Right ventricle myocardium superior (tissue), 1 donor: ENCODE measurements around the gene COL5A1. TPM values are rescaled to one million over a fixed set of nuclear protein-coding genes. Genes with fewer than 3 reads are reported as not detected.

Experiments used
- ATAC-seq: fragments of 200-7000 bp; cut with Tn5 transposase; one replicate; pipeline ENCODE4 v1.9.1; 2020; ENCODE audit warnings: mild to moderate bottlenecking; ENCODE audit not compliant: poor library complexity
- DNase-seq: peaks from one replicate; pipeline ENCODE4 v3.0.0-alpha.2; 2020
- intact Hi-C: fragments of 100-400 bp; cut with DNase I; formaldehyde crosslinking; loops from one replicate; pipeline ENCODE4 v1.11.2; 2022
- total RNA-seq: library from RNA; stranded (reverse); fragmentation: NEBNext Ultra II Directional; extraction: Animal tissue kit (Norgen Biotek cat#: 25700); gene quantifications from one replicate; pipeline ENCODE4 v1.2.1, GENCODE V29; 2021
- donor health status: DM: no; HTN: yes; CAD: no; lungs with severe emphysema.

The COL5A1 gene
- total RNA-seq, 1 donor from 2014 or later, result 12.7 TPM

DNA sequence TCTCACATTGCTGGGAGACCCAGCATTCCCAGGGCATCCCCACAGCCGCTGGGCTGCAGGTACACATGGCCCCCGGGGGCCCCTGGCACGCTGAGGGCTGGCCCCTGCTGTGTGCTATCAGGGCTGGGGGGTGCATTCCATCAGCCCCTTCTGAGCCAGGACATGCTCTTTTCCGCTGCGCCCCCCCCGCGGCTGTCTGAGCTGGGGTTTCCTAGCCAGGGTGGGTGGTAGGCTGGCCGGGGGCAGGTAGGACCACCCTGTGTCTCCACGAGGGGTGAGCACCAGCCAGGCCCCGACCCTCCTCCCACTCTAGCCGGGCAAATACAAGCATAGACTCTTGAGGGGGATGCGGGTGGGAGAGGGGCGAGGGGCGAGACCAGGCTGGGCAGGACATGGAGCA lies 180.9 kb downstream of the COL5A1 start:
- ATAC-seq, result no peak
- intact Hi-C loops, result no loop called here
- no peak for DNase-seq

DNA sequence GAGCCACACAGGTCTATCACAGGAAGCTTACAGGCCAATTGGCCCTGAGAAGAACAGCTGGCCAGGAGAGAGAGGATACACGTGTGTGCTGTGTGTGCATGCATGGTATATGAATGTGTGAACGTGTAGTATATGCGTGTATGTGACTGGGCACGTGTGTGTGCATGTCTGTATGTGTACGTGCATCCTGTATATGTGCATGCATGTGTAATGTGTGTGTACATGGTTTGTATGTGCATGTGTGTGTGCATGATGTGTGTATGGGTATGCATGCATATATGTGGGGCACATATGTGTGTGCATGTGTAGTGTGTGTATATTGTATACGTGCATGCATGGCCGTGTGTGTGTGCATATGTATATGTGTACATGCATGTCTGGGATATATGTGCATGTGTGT lies 182.0 kb downstream of the COL5A1 start:
- no peak for ATAC-seq
- intact Hi-C loops, result no loop called here
- DNase-seq, result no peak

DNA sequence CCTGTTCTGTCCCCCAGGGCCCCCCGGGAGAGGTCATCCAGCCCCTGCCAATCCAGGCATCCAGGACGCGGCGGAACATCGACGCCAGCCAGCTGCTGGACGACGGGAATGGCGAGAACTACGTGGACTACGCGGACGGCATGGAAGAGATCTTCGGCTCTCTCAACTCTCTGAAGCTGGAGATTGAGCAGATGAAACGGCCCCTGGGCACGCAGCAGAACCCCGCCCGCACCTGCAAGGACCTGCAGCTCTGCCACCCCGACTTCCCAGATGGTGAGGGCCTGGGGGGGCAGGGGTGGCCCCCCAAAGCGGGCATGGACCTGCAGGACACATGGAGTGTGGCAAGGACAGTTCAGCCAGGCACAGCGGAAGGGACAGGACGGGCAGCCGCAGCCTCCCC lies 183.0 kb downstream of the COL5A1 start:
- ATAC-seq (no peak), DNase-seq (no peak)
- intact Hi-C loops, result no loop called here

DNA sequence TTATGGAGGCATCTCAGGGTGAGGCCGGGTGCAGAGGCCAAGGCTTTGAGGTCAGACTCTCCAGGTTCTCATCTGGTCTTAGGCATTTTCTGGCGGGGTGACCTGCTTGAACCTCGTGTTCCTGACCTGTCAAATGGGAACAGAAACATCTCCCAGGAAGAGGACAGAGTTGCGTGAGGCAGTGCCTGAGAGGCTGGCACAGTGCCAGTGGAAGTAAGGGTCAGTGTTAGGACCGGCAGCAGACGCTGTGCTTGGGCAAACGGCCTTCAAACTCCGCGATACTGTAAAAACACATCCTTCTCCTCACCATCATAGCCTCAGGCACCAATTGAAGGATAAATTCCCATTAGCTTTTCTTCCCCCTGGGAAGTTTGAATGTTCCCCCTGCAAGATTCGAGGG lies 183.4 kb downstream of the COL5A1 start:
- ATAC-seq (no peak), DNase-seq (no peak)
- intact Hi-C loops, result no loop called here

DNA sequence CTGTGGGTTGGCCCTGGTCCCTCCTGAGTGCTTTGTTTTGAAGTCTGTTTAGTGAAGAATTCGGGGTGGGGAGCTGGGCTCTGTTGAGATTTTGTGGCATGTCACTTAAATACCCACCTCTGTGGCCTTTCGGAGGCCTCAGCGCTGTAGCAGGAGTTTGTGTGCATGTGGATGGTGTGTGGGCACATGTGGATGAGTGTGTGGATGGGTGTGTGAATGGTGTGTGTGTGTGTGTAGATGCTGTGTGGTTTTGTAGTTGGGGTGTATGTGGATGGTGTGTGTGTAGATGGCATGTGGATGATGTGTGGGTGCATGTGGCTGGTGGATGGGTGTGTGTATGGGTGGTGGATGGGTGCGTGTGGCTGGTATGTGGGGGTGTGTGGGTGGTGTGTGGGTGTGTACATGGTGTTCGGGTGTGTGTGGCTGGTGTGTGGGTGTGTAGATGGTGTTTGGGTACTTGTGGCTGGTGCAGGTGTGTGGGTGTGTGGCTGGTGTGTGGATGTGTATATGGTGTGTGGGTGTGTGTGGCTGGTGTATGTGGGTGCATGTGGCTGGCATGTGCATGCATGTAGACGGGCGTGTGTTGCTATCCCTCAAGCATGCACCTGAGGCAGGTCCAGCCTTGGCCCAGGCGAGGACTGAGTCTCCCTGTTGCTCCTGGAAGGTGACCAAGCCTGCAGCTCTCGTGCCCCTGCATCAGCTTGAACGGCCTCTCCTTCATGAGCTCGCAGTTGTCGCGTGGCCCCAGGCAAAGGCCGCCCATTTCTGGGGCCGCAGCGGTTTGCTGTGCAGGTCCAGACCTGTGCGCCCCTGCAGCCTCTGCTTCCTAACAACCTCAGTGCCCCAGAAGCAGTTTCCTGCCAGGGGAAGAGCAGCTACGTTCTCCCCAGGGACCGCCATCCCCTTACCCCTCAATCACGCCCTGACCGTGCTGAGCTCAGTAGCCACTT lies 185.0 kb downstream of the COL5A1 start:
- intact Hi-C loops, result no loop called here
- DNase-seq (no peak), ATAC-seq (no peak)

DNA sequence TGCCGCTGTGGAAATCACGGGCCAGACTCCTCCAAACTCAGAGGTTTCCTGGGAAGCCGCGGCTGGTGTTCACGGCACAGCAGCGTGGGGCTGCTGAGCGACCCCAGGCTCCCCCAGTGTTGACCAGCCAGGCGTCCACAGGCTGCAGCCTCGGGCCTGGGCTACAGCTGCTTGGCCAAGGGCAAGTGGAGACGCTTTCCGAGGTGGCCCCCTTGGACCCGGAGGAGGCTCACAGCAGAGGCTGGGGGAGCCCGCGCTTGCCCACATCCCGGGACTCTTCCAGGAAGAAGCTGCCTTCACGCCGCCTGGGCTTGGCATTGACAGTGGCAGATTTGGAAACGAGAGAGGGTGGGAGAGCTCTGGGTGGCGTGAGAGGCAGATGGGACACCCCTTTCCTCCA lies 186.0 kb downstream of the COL5A1 start:
- intact Hi-C loops, result no loop called here
- no peak for ATAC-seq
- no peak for DNase-seq

DNA sequence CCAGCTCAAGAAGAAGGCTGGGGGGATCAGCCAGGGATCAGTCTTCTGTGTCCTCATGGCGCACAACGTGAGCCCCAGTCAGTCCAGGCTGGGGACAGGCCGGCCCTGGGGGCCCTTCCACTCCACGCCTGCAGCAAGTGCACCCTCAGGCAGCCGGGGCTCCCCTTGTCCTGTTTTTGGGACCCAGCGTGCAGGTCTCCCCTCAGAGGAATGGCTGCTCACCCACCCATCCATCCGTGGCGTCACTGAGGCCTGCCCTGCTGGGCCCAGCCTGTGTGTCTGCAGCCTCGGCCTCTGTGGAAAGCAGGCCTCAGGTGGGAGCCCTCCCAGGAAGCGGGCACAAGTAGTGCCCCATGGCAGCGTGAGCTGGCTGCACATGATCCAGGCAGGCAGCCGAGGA lies 186.4 kb downstream of the COL5A1 start:
- intact Hi-C loops, result no loop called here
- ATAC-seq (no peak), DNase-seq (no peak)

DNA sequence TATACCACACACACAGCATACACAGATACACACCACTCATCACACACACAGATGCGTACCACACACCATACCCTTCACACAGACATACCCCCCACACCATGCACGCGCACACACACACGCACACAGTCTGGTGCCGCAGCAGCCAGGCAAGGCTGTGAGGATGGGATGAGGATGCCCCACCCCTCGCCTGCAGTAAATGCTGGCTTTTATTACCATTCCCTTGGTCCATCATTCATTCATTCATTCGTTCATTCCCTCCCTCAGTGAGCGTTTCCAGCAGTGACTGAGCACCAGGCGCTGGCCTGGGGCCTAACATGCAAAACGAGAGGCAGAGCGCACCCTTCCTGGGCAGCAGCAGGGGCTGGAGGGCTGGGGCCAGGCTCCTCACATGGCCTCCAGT lies 187.3 kb downstream of the COL5A1 start:
- intact Hi-C loops, result no loop called here
- ATAC-seq (no peak), DNase-seq (no peak)

DNA sequence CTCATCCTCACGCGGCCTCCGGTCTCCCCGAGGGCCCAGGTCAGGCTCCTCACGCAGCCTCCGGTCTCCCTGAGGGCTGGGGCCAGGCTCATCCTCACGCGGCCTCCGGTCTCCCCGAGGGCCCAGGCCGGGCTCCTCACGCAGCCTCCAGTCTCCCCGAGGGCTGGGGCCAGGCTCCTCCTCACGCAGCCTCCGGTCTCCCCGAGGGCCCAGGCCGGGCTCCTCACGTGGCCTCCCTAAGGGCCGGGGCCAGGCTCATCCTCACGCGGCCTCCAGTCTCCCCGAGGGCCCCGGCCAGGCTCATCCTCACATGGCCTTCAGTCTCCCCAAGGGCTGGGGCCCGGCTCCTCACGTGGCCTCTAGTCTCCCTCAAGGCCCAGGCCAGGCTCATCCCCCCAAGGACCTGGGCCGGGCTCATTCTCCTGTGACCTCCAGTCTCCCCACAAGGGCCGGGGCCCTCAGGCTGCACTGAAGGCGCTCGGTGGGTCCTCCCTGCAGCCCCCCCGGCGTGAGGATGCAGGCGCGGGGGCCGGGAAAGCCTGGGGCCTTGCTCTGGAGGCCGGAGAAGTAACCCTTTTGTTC lies 187.8 kb downstream of the COL5A1 start:
- no peak for DNase-seq
- no peak for ATAC-seq
- intact Hi-C loops, result no loop called here

DNA sequence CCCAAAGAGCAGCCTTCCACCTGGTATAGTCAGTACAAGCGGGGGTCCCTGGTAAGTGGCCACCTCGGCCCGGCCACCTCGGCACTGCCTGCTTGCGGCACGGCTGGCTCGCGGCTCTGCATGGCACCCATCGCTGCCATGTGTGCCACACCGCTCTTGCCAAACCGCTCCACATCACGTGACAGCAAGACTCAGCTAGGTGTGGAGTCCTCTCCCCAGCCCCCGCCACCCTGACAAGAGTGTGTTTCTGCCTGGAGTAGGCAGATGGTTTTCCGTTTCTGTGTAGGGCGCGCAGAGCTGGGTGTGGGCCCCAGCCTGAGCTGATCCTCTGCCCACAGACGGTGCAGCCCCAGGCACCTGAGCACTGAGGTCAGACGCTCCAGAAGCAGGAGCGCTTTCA lies 188.5 kb downstream of the COL5A1 start:
- ATAC-seq, result no peak
- DNase-seq, result no peak
- intact Hi-C loops, result no loop called here

DNA sequence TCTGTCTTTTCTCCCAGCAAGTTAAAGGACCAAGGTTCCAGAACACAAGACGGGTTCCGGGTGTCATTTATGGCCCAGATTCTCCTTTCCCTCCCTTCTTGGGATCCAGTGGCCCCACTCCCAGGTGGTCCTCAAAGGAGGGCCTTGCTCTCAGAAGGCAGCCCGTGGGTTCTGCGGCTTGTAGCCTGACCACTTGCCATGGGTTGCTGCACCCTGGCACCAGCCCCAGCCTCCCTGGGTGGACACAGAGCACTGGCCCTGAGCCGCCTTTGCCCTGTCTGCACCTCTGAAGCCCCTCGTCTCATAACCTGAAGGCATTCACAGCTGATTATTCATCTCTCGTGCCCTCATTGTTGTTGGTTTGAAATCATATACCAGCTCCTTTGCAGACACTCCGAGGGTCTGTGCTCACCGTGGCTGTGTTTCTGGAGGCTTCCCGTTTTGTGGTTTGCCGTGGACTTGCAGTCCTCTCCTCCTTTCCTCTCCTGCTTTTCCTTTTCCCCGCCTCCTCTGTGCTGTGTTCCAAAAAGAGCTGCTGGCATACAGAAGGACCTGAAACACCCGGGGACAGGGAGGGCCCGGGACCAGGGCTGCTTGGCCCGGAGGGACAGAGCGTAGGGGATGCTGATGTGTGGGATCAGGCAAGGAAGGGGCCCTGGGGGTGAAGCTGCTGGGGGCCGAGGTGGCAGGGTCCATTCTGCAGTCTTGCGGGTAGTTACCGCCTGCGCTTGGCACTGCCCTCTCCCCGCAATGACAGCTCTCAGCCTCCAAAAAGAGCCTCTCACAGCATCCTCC lies 189.5 kb downstream of the COL5A1 start:
- intact Hi-C loops, result no loop called here
- ATAC-seq (no peak), DNase-seq (no peak)

DNA sequence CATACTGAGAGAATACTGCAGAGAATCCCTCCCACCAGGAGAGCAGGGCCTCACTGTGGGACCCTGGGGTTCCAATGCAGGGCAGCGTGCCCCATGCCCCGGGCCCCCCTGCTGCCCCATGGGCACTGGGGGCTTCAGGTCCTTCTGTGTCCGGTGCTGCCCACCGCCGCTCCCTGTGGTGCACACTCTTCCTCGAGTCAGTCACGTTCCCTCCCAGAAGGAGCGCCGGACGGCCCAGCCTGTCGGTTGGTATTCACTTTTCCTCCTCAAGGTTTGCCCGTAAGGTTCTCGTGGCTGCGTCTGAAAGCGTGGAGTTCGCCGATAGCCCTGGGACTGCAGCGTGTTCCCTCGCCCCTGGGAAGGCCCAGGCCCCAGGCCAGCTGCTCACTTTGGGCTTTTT lies 190.9 kb downstream of the COL5A1 start:
- intact Hi-C loops, result no loop called here
- no peak for ATAC-seq
- no peak for DNase-seq

DNA sequence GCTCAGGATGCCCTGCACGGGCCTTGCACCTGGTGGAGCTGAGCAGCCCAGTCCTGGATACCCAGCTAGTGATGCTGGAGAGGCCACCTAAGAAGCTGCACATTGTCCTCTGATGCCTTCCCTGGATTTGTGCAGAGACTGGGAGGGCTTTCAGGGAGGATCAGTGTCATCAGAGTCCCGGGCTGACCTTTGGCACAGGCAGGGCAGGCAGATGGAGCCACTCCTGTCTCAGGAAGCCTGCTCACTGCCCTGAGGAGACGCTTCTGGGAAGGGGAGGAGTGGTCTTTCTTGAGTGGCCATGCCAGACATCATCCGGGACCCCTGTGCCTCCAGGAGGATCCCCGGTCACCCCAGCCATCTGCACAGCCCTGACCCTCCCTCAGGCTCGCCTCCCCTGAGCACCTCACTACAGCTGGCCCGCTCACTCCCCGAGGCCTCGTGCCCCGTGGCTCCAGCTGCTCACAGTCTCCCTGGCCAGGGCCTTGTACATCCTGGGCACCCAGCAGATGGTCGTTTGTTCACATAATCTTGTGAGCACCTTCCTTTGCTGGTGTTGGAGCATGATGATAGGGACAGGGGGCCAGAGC lies 191.8 kb downstream of the COL5A1 start:
- DNase-seq (no peak), ATAC-seq (no peak)
- intact Hi-C loops, result no loop called here

DNA sequence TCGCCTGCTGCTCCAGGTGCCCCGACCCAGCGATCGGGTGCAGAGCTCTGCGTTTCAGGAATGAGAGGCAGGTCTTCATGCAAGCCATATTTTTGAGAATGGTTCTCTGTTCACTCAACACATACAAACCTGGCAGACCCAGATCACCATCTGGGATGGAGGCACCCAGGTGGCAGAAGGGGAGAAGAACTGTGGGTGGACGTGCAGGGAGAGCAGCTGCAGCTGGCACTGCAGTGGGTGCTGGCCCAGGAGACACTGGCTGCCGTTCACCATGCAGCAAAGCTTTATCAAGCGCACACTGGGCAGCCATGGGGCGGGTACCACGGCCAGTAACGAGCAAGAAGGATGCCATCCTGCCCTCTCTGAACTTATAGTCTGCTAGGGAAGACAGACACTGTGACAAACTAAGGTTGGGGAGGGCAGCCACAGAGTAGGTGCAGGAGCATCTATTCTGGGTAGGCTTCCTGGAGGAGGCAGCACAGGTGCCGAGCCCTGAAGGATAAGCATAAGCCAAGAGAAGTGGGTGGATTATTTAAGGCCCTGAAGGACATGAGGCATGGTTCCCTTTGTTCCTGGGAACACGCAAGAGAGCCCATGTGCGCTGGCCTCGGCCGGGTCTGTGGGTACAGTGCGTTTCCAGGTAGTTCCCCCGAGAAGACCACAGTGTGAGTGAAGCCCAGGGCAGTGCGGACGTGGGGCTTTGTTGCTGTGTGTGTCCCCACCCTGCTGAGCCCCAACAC lies 192.8 kb downstream of the COL5A1 start:
- intact Hi-C loops, result no loop called here
- peak; percentile 10 for DNase-seq
- ATAC-seq, result no peak

DNA sequence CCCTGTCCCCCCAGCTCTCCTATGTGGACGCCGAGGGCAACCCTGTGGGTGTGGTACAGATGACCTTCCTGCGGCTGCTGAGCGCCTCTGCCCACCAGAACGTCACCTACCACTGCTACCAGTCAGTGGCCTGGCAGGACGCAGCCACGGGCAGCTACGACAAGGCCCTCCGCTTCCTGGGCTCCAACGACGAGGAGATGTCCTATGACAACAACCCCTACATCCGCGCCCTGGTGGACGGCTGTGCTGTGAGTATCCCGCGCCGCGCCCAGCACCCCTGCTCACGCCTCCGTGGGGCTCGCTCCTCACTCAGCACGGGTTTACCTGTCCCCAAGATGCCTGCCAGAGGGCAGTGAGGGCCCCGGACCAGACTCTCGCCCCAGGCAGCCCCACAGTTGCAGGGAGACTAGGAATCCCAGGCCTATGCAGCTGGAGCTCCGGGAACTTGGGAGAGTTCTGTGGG lies 193.4 kb downstream of the COL5A1 start:
- ATAC-seq, result no peak
- intact Hi-C loops, result no loop called here
- peak; percentile 46 for DNase-seq

DNA sequence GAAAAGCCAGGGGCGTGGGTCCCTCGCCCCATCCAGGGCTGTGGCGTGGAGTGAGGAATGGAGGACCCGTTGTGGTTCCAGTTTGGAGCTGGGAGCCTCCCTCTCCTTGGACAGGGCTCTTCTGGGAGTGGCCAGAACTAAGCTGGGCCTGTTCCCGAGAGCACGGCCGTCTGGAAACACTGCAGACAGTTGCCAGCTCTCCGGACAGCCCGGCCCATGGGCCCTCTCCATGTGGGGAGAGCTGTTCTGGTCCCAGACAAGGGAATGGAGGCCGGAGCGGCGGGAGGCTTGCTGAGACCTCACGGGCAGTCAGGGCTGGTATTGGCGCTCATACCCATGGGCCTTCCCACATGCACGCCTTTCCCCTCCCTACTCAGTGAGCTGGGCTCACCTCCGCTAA lies 193.8 kb downstream of the COL5A1 start:
- ATAC-seq (peak; percentile 75), DNase-seq (peak; percentile 74)
- intact Hi-C loops, result no loop called here

DNA sequence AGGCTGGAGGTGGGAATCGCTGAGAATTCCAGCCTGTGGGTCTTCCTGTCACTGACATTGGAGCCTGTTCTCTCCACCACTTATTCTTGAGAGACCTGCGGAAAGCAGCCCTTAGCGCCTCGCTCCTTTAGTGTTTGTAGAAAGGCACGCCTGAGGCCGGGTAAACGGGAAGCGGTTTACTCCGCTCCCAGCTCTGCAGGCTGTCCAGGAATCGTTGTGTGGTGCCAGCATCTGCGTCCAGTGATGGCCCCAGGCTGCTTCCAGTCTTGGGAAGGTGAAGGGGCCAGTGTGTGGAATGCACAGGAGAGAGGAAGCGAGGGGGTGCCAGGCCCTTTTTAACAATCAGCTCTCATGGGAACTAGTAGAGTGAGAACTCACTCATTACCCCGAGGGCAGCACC lies 194.4 kb downstream of the COL5A1 start:
- ATAC-seq (no peak), DNase-seq (peak; percentile 28)
- intact Hi-C loops, result no loop called here

DNA sequence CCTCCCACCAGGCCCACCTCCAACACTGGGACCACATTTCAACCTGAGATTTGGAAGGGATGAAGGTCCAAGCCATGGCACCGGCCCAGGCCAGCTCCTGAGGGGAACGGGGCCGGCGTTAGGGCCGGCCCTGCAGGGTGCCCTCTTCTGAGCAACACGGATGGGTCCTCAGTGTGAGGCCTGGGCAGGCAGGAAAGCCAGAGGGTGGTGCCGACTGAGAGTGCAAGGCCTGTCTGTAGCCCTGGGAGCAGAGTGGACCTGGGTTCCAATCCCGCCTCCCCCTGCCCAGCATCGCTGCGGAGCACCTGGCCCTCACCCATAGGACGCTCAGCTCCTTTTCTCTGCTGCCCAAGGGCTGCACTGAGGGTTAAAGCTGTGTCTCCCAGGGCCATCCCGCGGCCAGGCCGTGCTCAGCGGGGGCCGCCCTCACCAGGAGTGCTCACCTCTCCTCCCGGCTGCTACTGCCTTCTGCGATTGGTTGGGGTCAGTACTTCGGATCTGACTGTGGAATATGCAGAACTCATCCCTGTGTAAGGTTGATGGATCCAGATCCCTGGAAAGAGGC lies 194.9 kb downstream of the COL5A1 start:
- ATAC-seq, result no peak
- DNase-seq, result peak; percentile 23
- intact Hi-C loops, result no loop called here
